Measurements from ENCODE around the gene TBCE. TPM values are rescaled to one million over a fixed set of nuclear protein-coding genes. Genes with fewer than 3 reads are reported as not detected.

Gene TBCE
- total RNA-seq (2021) = 39.4 and 41.6 TPM in 2 replicates
- long read RNA-seq, full-length matches to known transcripts = 206 of 226 reads
- long read RNA-seq, partial matches to known transcripts = 6 of 226 reads
- long read RNA-seq, other reads (novel, unspliced or antisense) = 14 of 226 reads

DNA sequence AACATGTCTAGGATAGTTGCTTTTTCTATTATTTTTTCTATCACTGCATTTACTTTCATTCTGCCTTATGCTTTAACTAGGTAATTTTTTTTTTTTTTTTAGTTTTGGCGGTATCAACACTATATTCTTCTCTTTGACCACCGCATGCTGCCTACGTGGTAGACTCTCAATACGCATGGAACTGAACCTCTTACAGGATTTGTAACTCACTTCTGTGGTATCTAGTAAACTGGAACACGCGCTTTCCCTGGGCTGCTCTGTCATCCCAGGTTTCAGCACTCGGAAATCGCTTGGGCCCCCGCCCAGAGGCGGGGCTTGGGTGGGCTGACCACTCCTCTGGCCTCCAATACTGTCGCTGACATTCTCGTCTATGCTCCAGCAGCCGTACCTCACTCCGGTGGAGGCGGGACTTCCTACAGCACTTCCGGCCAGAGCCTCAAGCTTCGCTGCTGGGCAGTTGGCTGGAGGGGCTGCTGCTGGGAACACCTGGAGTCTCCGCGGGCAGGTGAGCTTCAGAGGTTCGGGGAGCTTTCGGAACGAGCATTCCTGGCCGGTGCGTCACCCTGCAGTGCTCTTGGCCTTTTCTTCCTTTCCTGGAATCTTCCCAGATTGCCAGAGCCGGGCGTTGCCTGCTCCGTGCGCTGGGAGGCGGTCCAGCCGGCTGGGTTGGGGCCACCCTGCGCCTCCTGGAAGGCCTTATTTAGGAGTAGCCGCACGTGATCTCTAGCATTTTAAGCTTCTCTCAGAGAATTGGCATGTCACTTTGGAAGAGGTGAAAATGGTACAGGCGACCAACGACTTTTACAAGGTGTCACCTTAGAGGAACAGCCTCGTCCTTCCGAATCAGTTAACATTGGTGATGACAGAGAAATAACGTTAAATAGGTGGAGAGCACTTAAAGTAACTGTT, at the start of gene TBCE:
Gene TBCE (plus strand): TSS at position 428 of the 909 bp plus-strand sequence. CDS start 12,623 bp downstream, outside the sequence.
- no peak within 1 kb of the TSS for H3K23ac ChIP-seq (ENCODE audit: insufficient read length, low read depth, low read length)
- H3K9ac ChIP-seq (ENCODE audit: extremely low read depth, insufficient read length, low read length) = peak within 1 kb of the TSS; percentile 74
- Mint-ChIP-seq H3K4me1 (peaks cover 15 to 16% of the 10 kb centered on the region in 2 experiments), H3K9me3 (no peaks in the 10 kb centered on the region), H3K36me3 (ENCODE audit: insufficient read depth in 1 of 3, low read depth in 3 of 3) (peaks cover 5 to 15% (median 11%) of the 10 kb centered on the region in 3 experiments; a peak in 6 of 7 replicates), H3K27me3 (ENCODE audit: low read depth) (no peaks in the 10 kb centered on the region), H3K4me3 (peak within 1 kb of the TSS; percentile 92 to 96), H3K27ac (peak within 1 kb of the TSS; percentile 91 to 98 (median 98))
- no peak within 1 kb of the TSS for H2AFZ ChIP-seq (ENCODE audit: low read length)
- no peak within 1 kb of the TSS for H3K56ac ChIP-seq (ENCODE audit: insufficient read length, low read depth, low read length)
- no peaks in the 10 kb centered on the region for H3K9me3 ChIP-seq (ENCODE audit: control insufficient read depth, low read depth, low read length)
- no peaks in the 10 kb centered on the region for H3K27me3 ChIP-seq (ENCODE audit: insufficient read depth, low read length)
- no peak within 1 kb of the TSS for H4K91ac ChIP-seq (ENCODE audit: insufficient read length, low read depth, low read length)
- no peak for TF ChIP-seq CTCF (conservative IDR thresholded peaks at IDR 0.05)
- peaks cover 3% of the 10 kb centered on the region for H3K79me1 ChIP-seq (ENCODE audit: insufficient read depth, low read depth, low read length, poor library complexity, severe bottlenecking)
- no peaks in the 10 kb centered on the region for H3K23me2 ChIP-seq (ENCODE audit: insufficient read length, low read depth, low read length, poor library complexity, severe bottlenecking)
- peak within 1 kb of the TSS; percentile 72; the same call in 1 of the 2 replicates for H3K14ac ChIP-seq (ENCODE audit: insufficient read depth, low read length)
- peaks cover 7% of the 10 kb centered on the region; the same call in 1 of the 2 replicates for H3K79me2 ChIP-seq (ENCODE audit: insufficient read depth, low read length)
- H2BK12ac ChIP-seq (ENCODE audit: insufficient read length, low read depth, low read length) = no peak within 1 kb of the TSS
- H3K4me2 ChIP-seq (ENCODE audit: insufficient read depth, insufficient read length, low read length) = peak within 1 kb of the TSS; percentile 57
- H3K27ac ChIP-seq (ENCODE audit: insufficient read length, low read depth, low read length) = peak within 1 kb of the TSS; percentile 37
- H2BK20ac ChIP-seq (ENCODE audit: low read depth, low read length, poor library complexity, severe bottlenecking) = no peak within 1 kb of the TSS
- no peak within 1 kb of the TSS for H3K18ac ChIP-seq (ENCODE audit: insufficient read length, low read depth, low read length)
- no peak within 1 kb of the TSS for H4K8ac ChIP-seq (replicated peaks; ENCODE audit: insufficient read length, low read depth, low read length)
- H3T11ph ChIP-seq (ENCODE audit: low read length) = no peak within 1 kb of the TSS
- H4K20me1 ChIP-seq (ENCODE audit: control insufficient read depth, insufficient read depth, insufficient read length) = no peaks in the 10 kb centered on the region
- no peaks in the 10 kb centered on the region; the same call in 1 of the 2 replicates for H3K4me1 ChIP-seq (ENCODE audit: insufficient read depth, low read length)
- H2BK15ac ChIP-seq (ENCODE audit: low read depth, low read length) = no peak within 1 kb of the TSS
- no CpG with 5 or more reads among the region's 38 CpGs for WGBS (ENCODE audit: extremely low coverage, insufficient read length, low lambda C conversion rate)
- no peak within 1 kb of the TSS for H4K5ac ChIP-seq (ENCODE audit: insufficient read length, low read depth, low read length)
- H2BK5ac ChIP-seq (ENCODE audit: insufficient read length, low read length) = no peak within 1 kb of the TSS
- no peak within 1 kb of the TSS for H2BK120ac ChIP-seq (ENCODE audit: low read depth, low read length, poor library complexity, severe bottlenecking)
- no peak within 1 kb of the TSS for H2AK5ac ChIP-seq (ENCODE audit: insufficient read length, low read length)
- H3K4ac ChIP-seq (ENCODE audit: low read depth, low read length) = no peak within 1 kb of the TSS
- DNase-seq = peak; percentile 99
